Stimulated activated CD8-positive, alpha-beta memory T cell treated with anti-CD3 and anti-CD28 coated beads, Interleukin-12 subunit alpha, Interleukin-12 subunit beta, amount 100 ng/mL, for 4 hours (primary cell): ENCODE measurements around the gene BANF2.

Experiments
- DNase-seq: peaks from one replicate; pipeline ENCODE4 v3.0.0-alpha.2; 2020; ENCODE audit warnings: low read depth

The BANF2 gene

GRCh38 chr20:17710379-17711266 lies 10.9 kb downstream of the BANF2 start:
- DNase-seq = no peak

- DNase-seq = no peak
Measured at GRCh38 chr20:17711267-17711627, 11.5 kb downstream of the BANF2 start.

- no peak for DNase-seq
Measured at GRCh38 chr20:17712201-17712600, 12.4 kb downstream of the BANF2 start.

- DNase-seq = no peak
Measured at GRCh38 chr20:17712708-17713107, 12.9 kb downstream of the BANF2 start.

GRCh38 chr20:17714597-17714996 lies 14.8 kb downstream of the BANF2 start:
- no peak for DNase-seq

GRCh38 chr20:17715075-17715474 lies 15.3 kb downstream of the BANF2 start:
- no peak for DNase-seq

GRCh38 chr20:17716331-17716730 lies 16.6 kb downstream of the BANF2 start:
- no peak for DNase-seq

- no peak for DNase-seq
Measured at GRCh38 chr20:17720755-17721154, 21.0 kb downstream of the BANF2 start.

GRCh38 chr20:17721802-17722486 lies 22.2 kb downstream of the BANF2 start:
- no peak for DNase-seq

GRCh38 chr20:17722493-17723300 lies 22.9 kb downstream of the BANF2 start:
- DNase-seq = no peak

- DNase-seq = no peak
Measured at GRCh38 chr20:17723301-17723691, 23.5 kb downstream of the BANF2 start.

- DNase-seq = no peak
Measured at GRCh38 chr20:17725094-17725835, 25.5 kb downstream of the BANF2 start.

GRCh38 chr20:17726902-17727301 lies 27.1 kb downstream of the BANF2 start:
- DNase-seq = no peak

GRCh38 chr20:17727351-17727750 lies 27.6 kb downstream of the BANF2 start:
- DNase-seq = no peak

- DNase-seq = no peak
Measured at GRCh38 chr20:17728074-17728473, 28.3 kb downstream of the BANF2 start.

- DNase-seq = no peak
Measured at GRCh38 chr20:17730071-17730470, 30.3 kb downstream of the BANF2 start.

GRCh38 chr20:17731233-17731632 lies 31.5 kb downstream of the BANF2 start:
- DNase-seq = no peak

GRCh38 chr20:17732907-17733521 lies 33.2 kb downstream of the BANF2 start:
- DNase-seq = no peak

- DNase-seq = no peak
Measured at GRCh38 chr20:17733767-17734304, 34.1 kb downstream of the BANF2 start.

GRCh38 chr20:17734374-17734773 lies 34.6 kb downstream of the BANF2 start:
- DNase-seq = no peak

GRCh38 chr20:17735206-17735804 lies 35.5 kb downstream of the BANF2 start:
- no peak for DNase-seq
